ENCODE measurements around the gene DDRGK1. TPM values are rescaled to one million over a fixed set of nuclear protein-coding genes. Genes with fewer than 3 reads are reported as not detected.
"Not testable (repeated sequence)": the region's sequence is repeated elsewhere in the genome, so short reads cannot be mapped to it uniquely, and the experiment has no call there.

DDRGK1 gene
- polyA plus RNA-seq, 1 donor from 2014 or later = 67.6 TPM

DNA sequence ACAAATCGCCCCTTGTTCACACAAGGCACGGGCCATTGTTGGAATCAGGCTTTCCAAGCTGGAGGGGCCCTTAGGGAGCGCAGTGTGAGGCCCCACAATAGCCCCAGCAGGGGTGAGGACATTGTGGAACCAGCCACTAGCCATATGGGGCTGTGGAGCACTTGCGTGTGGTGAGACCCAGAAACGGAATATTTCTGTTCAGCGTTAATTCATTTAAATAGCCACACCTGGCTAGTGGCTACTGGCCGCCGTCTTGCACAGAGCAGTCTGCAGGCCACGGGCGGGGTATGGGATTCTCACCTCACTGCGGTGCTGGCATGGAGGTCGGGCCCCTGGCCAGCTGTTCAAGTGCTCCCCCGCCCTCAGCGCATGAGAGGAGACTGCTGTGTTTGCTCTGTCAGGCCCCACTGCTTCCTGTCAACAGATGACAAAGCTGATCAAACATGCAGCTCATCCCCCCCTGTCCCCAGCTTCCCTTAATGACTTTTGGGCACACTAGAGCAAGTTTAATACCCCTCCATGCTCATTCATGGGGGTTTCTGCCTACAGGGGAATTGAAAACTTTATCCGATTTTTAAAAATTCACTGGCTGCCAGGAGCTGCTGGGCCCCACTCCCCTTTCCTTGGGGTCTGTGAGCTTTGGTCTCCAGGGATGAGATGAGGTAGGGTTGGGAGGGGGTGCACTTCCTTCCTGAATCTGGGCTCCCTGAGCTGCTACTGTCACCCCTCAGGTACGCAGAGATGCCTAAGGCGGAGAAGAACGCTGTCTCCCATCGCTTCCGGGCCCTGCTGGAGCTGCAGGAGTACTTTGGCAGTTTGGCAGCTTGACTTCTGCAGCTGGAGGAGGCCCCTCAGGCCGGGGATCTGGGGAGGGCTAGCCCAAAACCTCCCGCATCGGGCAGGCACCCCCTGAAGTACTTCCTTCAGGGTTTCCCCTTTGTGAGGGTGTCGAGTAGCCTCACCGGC lies 18.4 kb upstream of the DDRGK1 start:
- Histone ChIP-seq H3K4me2 (ENCODE audit: low read length) (no peak overlapping the region), H3K9ac (ENCODE audit: low read length) (no peak overlapping the region), H3K9me3 (ENCODE audit: low read length) (no peaks in the 10 kb centered on the region), H3K9me2 (ENCODE audit: insufficient read depth, low read length) (no peaks in the 10 kb centered on the region), H2AFZ (ENCODE audit: low read depth, low read length) (no peak overlapping the region), H3K79me2 (replicated peaks; ENCODE audit: insufficient read depth, low read length) (no peaks in the 10 kb centered on the region), H4K20me1 (ENCODE audit: insufficient read depth) (no peaks in the 10 kb centered on the region), H3K36me3 (ENCODE audit: insufficient read depth, low read length) (no peaks in the 10 kb centered on the region), H3F3A (ENCODE audit: insufficient read depth, low read length, poor library complexity, severe bottlenecking) (no peaks in the 10 kb centered on the region), H3K27ac (ENCODE audit: low read length) (no peak overlapping the region), H3K4me3 (ENCODE audit: low read length) (no peak overlapping the region), H3K27me3 (ENCODE audit: insufficient read depth, low read depth, low read length) (no peaks in the 10 kb centered on the region)
- TF ChIP-seq EZH2 (IDR thresholded peaks at IDR 0.05; ENCODE audit: borderline replicate concordance, insufficient read depth, low read length, poor library complexity, severe bottlenecking) (no peak), EP300 (conservative IDR thresholded peaks at IDR 0.05; ENCODE audit: poor library complexity, severe bottlenecking) (no peak)

DNA sequence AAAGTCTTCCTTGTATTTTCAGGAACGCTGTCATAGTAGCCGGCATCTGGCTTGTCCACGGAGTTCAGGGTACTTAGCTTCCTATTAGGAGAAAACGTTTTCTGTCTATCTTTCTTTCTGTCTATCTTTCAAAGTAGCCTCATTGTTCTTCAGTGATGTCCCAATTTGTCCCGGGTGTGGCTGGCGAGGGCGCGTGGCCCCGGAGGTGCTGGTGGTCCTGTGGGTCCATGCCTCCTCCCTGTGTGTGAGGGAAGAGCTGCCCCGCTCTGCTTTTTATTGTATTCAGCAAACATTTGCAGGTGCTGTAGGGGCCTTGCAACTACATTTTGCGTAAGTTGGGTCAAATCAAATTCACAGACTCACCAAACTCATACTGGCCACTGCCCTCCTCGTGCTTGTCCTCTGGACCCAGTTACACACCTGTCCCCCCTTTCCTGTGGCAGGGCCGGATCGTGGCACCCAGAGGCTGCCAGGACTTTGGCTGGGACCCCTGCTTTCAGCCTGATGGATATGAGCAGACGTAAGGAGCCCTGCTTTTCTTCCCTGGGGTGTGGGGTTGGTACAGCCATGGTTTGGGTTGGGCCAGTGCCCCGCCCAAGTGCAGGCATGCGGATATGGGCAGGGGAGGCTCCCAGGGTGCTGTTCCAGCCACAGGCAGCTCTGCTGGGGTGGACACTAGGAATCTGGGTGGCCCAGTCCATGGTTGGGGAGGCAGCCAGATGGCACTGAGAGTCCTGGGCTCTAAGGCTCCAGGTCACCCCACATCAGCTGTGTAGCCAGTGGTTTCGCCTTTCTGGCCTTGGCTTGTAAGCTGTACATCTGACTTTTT lies 17.1 kb upstream of the DDRGK1 start:
- Histone ChIP-seq H3K27ac (ENCODE audit: low read length) (no peak overlapping the region), H2AFZ (ENCODE audit: low read depth, low read length) (no peak overlapping the region), H3F3A (ENCODE audit: insufficient read depth, low read length, poor library complexity, severe bottlenecking) (no peaks in the 10 kb centered on the region), H3K4me3 (ENCODE audit: low read length) (no peak overlapping the region), H3K27me3 (ENCODE audit: insufficient read depth, low read depth, low read length) (no peaks in the 10 kb centered on the region), H3K36me3 (ENCODE audit: insufficient read depth, low read length) (no peaks in the 10 kb centered on the region), H3K4me2 (ENCODE audit: low read length) (no peak overlapping the region), H3K79me2 (replicated peaks; ENCODE audit: insufficient read depth, low read length) (no peaks in the 10 kb centered on the region), H3K9ac (ENCODE audit: low read length) (no peak overlapping the region), H3K9me3 (ENCODE audit: low read length) (no peaks in the 10 kb centered on the region), H3K9me2 (ENCODE audit: insufficient read depth, low read length) (no peaks in the 10 kb centered on the region), H4K20me1 (ENCODE audit: insufficient read depth) (no peaks in the 10 kb centered on the region)
- no peak for TF ChIP-seq POLR2AphosphoS5 (IDR thresholded peaks at IDR 0.05)

- H2AFZ ChIP-seq (ENCODE audit: low read depth, low read length) = no peak overlapping the region
- H4K20me1 ChIP-seq (ENCODE audit: insufficient read depth) = no peaks in the 10 kb centered on the region
- H3K36me3 ChIP-seq (ENCODE audit: insufficient read depth, low read length) = no peaks in the 10 kb centered on the region
- no peak overlapping the region for H3K9ac ChIP-seq (ENCODE audit: low read length)
- H3K27ac ChIP-seq (ENCODE audit: low read length) = no peak overlapping the region
- no peaks in the 10 kb centered on the region for H3K9me2 ChIP-seq (ENCODE audit: insufficient read depth, low read length)
- no peaks in the 10 kb centered on the region for H3K9me3 ChIP-seq (ENCODE audit: low read length)
- no peaks in the 10 kb centered on the region for H3K79me2 ChIP-seq (replicated peaks; ENCODE audit: insufficient read depth, low read length)
- no peak overlapping the region for H3K4me3 ChIP-seq (ENCODE audit: low read length)
- TF ChIP-seq CTCF (IDR thresholded peaks at IDR 0.05; ENCODE audit: poor library complexity, severe bottlenecking) (peak; percentile 56), RAD21 (conservative IDR thresholded peaks at IDR 0.05) (no peak), SMC3 (conservative IDR thresholded peaks at IDR 0.05; ENCODE audit: poor library complexity) (peak; percentile 34)
- no peaks in the 10 kb centered on the region for H3K27me3 ChIP-seq (ENCODE audit: insufficient read depth, low read depth, low read length)
- no peak overlapping the region for H3K4me2 ChIP-seq (ENCODE audit: low read length)
- H3F3A ChIP-seq (ENCODE audit: insufficient read depth, low read length, poor library complexity, severe bottlenecking) = no peaks in the 10 kb centered on the region
These were observed 14.0 kb upstream of the DDRGK1 start for GRCh38 chr20:3218307-3218988.

GRCh38 chr20:3215359-3215917 lies 11.0 kb upstream of the DDRGK1 start:
- not testable (repeated sequence) for H3K9ac ChIP-seq (ENCODE audit: low read length); H2AFZ ChIP-seq (ENCODE audit: low read depth, low read length); H3K9me2 ChIP-seq (ENCODE audit: insufficient read depth, low read length); H3F3A ChIP-seq (ENCODE audit: insufficient read depth, low read length, poor library complexity, severe bottlenecking); H3K4me3 ChIP-seq (ENCODE audit: low read length); H3K79me2 ChIP-seq (replicated peaks; ENCODE audit: insufficient read depth, low read length); H3K36me3 ChIP-seq (ENCODE audit: insufficient read depth, low read length); H3K9me3 ChIP-seq (ENCODE audit: low read length); H3K27ac ChIP-seq (ENCODE audit: low read length); H4K20me1 ChIP-seq (ENCODE audit: insufficient read depth); H3K4me2 ChIP-seq (ENCODE audit: low read length); H3K27me3 ChIP-seq (ENCODE audit: insufficient read depth, low read depth, low read length)
